Body of pancreas (tissue), 4 donors: ENCODE data around the gene ACTR5.

Source experiments
- POLR2A ChIP-seq, 3 donors: fragments of 450-650 bp; IDR thresholded peaks; one replicate each; pipeline ENCODE4 v1.6.1; 2016; ENCODE audit warnings: antibody characterized with exemption in 3 of 3, mild to moderate bottlenecking in 2 of 3
- TF ChIP-seq, protein P1 (sequence below), 7 experiments: fragments of 450-650 bp in 4 of 7; fragments of 200-600 bp in 3 of 7; sonication (generic) in 3 of 7; IDR thresholded peaks; one replicate each; pipeline ENCODE4 v1.5.1; 2016 to 2019; ENCODE audit warnings: antibody characterized with exemption in 7 of 7

DNA sequence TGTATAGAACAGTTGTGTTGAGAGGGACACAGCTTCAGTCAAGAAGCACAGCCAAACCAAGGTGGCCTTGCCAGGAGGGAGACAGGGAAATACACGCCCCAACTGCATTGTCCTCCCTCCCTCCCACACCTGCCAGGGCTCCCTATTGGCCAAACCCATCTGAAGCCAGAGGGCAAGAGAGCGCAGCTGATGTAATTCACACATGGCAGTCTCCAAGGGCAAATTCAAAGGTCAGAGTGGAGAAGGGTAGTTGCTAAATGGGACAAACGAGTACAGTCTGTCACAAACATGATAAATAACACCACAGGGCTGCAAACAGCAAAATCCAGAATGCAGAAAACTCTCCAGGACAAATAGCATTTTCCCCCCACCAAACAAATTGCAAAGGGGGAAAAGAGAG, 34.0 kb downstream of the ACTR5 start:
- TF ChIP-seq, protein P1, sequence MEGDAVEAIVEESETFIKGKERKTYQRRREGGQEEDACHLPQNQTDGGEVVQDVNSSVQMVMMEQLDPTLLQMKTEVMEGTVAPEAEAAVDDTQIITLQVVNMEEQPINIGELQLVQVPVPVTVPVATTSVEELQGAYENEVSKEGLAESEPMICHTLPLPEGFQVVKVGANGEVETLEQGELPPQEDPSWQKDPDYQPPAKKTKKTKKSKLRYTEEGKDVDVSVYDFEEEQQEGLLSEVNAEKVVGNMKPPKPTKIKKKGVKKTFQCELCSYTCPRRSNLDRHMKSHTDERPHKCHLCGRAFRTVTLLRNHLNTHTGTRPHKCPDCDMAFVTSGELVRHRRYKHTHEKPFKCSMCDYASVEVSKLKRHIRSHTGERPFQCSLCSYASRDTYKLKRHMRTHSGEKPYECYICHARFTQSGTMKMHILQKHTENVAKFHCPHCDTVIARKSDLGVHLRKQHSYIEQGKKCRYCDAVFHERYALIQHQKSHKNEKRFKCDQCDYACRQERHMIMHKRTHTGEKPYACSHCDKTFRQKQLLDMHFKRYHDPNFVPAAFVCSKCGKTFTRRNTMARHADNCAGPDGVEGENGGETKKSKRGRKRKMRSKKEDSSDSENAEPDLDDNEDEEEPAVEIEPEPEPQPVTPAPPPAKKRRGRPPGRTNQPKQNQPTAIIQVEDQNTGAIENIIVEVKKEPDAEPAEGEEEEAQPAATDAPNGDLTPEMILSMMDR (IDR thresholded peaks at IDR 0.05) = no peak
- no peak for TF ChIP-seq POLR2A (IDR thresholded peaks at IDR 0.05)
